Karpas-422 (cell line): ENCODE measurements around the gene CEP170B. TPM values are rescaled to one million over a fixed set of nuclear protein-coding genes. Genes with fewer than 3 reads are reported as not detected.

ENCODE experiments used
- DNase-seq: peaks from one replicate; pipeline ENCODE4 v3.0.0-alpha.2; 2015
- H2AFZ ChIP-seq: fragments of 200-600 bp; sonication (generic); 2 replicates; pipeline ENCODE4 v1.6.1; 2014; ENCODE audit warnings: antibody characterized with exemption, low read length, mixed read lengths
- H3K27ac ChIP-seq: fragments of 200-600 bp; sonication (generic); 2 replicates; pipeline ENCODE4 v1.5.1; 2014; ENCODE audit warnings: mild to moderate bottlenecking, low read length, moderate library complexity
- H3K27me3 ChIP-seq: fragments of 200-600 bp; sonication (generic); 2 replicates; pipeline ENCODE4 v1.6.1; 2014; ENCODE audit warnings: low read length, mixed read lengths
- H3K36me3 ChIP-seq: fragments of 200-600 bp; sonication (generic); 2 replicates; pipeline ENCODE4 v1.6.1; 2014; ENCODE audit warnings: low read length, mixed read lengths; ENCODE audit not compliant: insufficient read depth
- H3K4me1 ChIP-seq: fragments of 200-600 bp; sonication (generic); 2 replicates; pipeline ENCODE4 v1.6.1; 2014; ENCODE audit warnings: mild to moderate bottlenecking, low read length, mixed read lengths
- H3K4me2 ChIP-seq: fragments of 200-600 bp; sonication (generic); 2 replicates; pipeline ENCODE4 v1.6.1; 2014; ENCODE audit warnings: low read length, low read depth, mild to moderate bottlenecking; ENCODE audit not compliant: poor library complexity, severe bottlenecking
- H3K4me3 ChIP-seq: fragments of 200-600 bp; sonication (generic); 2 replicates; pipeline ENCODE4 v1.5.1; 2014; ENCODE audit warnings: mild to moderate bottlenecking, antibody characterized with exemption, low read length, mixed read lengths
- H3K79me2 ChIP-seq: fragments of 200-600 bp; sonication (generic); 2 replicates; pipeline ENCODE4 v1.6.1; 2014; ENCODE audit warnings: mild to moderate bottlenecking, low read length, mixed read lengths
- H3K9ac ChIP-seq: fragments of 200-600 bp; sonication (generic); 2 replicates; pipeline ENCODE4 v1.6.0; 2014; ENCODE audit warnings: low read length
- H3K9me2 ChIP-seq: fragments of 200-600 bp; sonication (generic), shearing (Covaris generic); replicated peaks from 2 replicates; pipeline ENCODE4 v1.6.0; 2014; ENCODE audit warnings: mild to moderate bottlenecking, low read length, moderate library complexity; ENCODE audit not compliant: insufficient read depth
- H3K9me3 ChIP-seq: fragments of 300-700, 200-600 bp; sonication (generic); 2 replicates; pipeline ENCODE4 v1.6.1; 2014; ENCODE audit warnings: low read length, mixed read lengths
- H4K20me1 ChIP-seq: fragments of 200-600 bp; sonication (generic); 2 replicates; pipeline ENCODE4 v1.6.1; 2014; ENCODE audit warnings: mild to moderate bottlenecking, antibody characterized with exemption, low read length, low read depth; ENCODE audit not compliant: insufficient read depth
- total RNA-seq: library from RNA; depleted of rRNA; stranded (reverse); fragments of >200 nt; shearing (Covaris generic); gene quantifications from 2 replicates; pipeline ENCODE4 v1.2.3, GENCODE V29; 2014; ENCODE audit warnings: low replicate concordance

CEP170B gene
- total RNA-seq, 1 experiment from 2014 or later = 0.56 TPM

- no peaks in the 10 kb centered on the region for H3K36me3 ChIP-seq
- no peaks in the 10 kb centered on the region for H3K9me2 ChIP-seq
- DNase-seq = no peak
- H3K4me2 ChIP-seq = no peak overlapping the region
- H3K4me3 ChIP-seq = no peak overlapping the region
- no peaks in the 10 kb centered on the region for H3K9me3 ChIP-seq
- H3K27me3 ChIP-seq = no peaks in the 10 kb centered on the region
- H3K79me2 ChIP-seq = no peaks in the 10 kb centered on the region
- H3K27ac ChIP-seq = no peak overlapping the region
- peaks cover 7% of the 10 kb centered on the region for H4K20me1 ChIP-seq
- peaks cover 2% of the 10 kb centered on the region; the same call in 1 of the 2 replicates for H3K4me1 ChIP-seq
- H2AFZ ChIP-seq = no peak overlapping the region
- no peak overlapping the region for H3K9ac ChIP-seq
Measured at GRCh38 chr14:104868060-104868740, 3.1 kb downstream of the CEP170B start.

DNA sequence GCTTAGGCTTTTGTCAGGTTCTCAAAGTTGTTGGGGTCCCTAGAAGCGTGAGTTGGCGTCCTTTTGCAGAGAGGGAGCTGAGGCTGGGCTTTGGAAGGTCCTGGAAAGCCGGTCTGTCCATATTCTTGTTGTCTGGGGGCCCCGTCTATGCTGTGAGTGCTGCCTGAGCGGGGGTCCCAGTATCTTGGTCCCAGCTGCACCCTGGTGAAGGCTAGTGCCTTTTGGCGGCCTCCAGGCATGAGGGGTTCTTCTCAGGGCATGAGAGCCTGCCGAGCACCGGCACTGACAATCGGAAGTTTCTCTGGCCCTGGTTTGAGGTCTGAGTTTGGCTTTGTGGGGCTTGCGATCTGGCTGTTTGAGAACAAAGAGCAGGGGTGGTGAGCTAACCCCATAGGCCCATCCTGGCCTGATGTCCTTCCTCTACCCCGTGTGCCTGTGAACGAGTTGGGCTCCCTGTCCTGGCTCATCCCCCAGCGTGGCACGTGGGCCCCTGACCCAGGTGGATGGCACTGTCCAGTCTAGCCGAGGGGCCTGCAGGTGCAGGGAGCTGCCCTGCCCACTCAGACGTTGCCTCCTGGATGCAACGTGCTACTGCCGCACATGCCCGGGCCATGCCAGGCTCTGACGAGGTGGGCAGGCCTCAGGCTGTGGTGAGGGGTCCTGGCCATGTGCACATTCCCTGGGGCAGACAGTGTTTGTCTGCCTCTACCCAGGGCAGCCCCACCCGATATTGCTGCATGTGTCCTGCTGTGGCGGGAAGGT is 3.9 kb downstream of the CEP170B start:
- H3K27ac ChIP-seq = no peak overlapping the region
- peaks cover 2% of the 10 kb centered on the region; the same call in 1 of the 2 replicates for H3K4me1 ChIP-seq
- H3K79me2 ChIP-seq = no peaks in the 10 kb centered on the region
- no peak overlapping the region for H2AFZ ChIP-seq
- H3K9me3 ChIP-seq = no peaks in the 10 kb centered on the region
- no peak overlapping the region for H3K9ac ChIP-seq
- H3K36me3 ChIP-seq = no peaks in the 10 kb centered on the region
- H3K27me3 ChIP-seq = no peaks in the 10 kb centered on the region
- no peaks in the 10 kb centered on the region for H3K9me2 ChIP-seq
- peaks cover 10% of the 10 kb centered on the region for H4K20me1 ChIP-seq
- H3K4me3 ChIP-seq = no peak overlapping the region
- no peak overlapping the region for H3K4me2 ChIP-seq
- DNase-seq = no peak

- Histone ChIP-seq H3K4me1 (peaks cover under 1% of the 10 kb centered on the region; the same call in 1 of the 2 replicates), H3K79me2 (no peaks in the 10 kb centered on the region), H3K27ac (no peak overlapping the region), H2AFZ (no peak overlapping the region), H3K4me2 (no peak overlapping the region), H3K4me3 (no peak overlapping the region), H3K9me3 (no peaks in the 10 kb centered on the region), H3K9ac (no peak overlapping the region), H3K36me3 (no peaks in the 10 kb centered on the region), H3K9me2 (no peaks in the 10 kb centered on the region), H3K27me3 (no peaks in the 10 kb centered on the region), H4K20me1 (peaks cover 11% of the 10 kb centered on the region)
- no peak for DNase-seq
Measured at GRCh38 chr14:104869669-104870367, 4.8 kb downstream of the CEP170B start.

- no peak overlapping the region for H3K27ac ChIP-seq
- H3K79me2 ChIP-seq = no peaks in the 10 kb centered on the region
- no peaks in the 10 kb centered on the region for H3K9me3 ChIP-seq
- no peaks in the 10 kb centered on the region for H3K9me2 ChIP-seq
- peaks cover 14% of the 10 kb centered on the region for H4K20me1 ChIP-seq
- H3K36me3 ChIP-seq = no peaks in the 10 kb centered on the region
- no peak overlapping the region for H3K4me2 ChIP-seq
- no peak overlapping the region for H3K9ac ChIP-seq
- H3K4me1 ChIP-seq = no peaks in the 10 kb centered on the region
- no peak overlapping the region for H3K4me3 ChIP-seq
- H2AFZ ChIP-seq = no peak overlapping the region
- no peaks in the 10 kb centered on the region for H3K27me3 ChIP-seq
- DNase-seq = peak; percentile 80
Measured at GRCh38 chr14:104870368-104871144, 5.5 kb downstream of the CEP170B start.

- Histone ChIP-seq H3K9me2 (no peaks in the 10 kb centered on the region), H2AFZ (no peak overlapping the region), H3K4me1 (no peaks in the 10 kb centered on the region), H3K27me3 (no peaks in the 10 kb centered on the region), H3K4me2 (no peak overlapping the region), H3K27ac (no peak overlapping the region), H4K20me1 (peaks cover 17% of the 10 kb centered on the region), H3K9ac (no peak overlapping the region), H3K79me2 (no peaks in the 10 kb centered on the region), H3K9me3 (no peaks in the 10 kb centered on the region; the same call in 1 of the 2 replicates), H3K36me3 (no peaks in the 10 kb centered on the region), H3K4me3 (no peak overlapping the region)
- DNase-seq = no peak
Measured at GRCh38 chr14:104871145-104871655, 6.1 kb downstream of the CEP170B start.

DNA sequence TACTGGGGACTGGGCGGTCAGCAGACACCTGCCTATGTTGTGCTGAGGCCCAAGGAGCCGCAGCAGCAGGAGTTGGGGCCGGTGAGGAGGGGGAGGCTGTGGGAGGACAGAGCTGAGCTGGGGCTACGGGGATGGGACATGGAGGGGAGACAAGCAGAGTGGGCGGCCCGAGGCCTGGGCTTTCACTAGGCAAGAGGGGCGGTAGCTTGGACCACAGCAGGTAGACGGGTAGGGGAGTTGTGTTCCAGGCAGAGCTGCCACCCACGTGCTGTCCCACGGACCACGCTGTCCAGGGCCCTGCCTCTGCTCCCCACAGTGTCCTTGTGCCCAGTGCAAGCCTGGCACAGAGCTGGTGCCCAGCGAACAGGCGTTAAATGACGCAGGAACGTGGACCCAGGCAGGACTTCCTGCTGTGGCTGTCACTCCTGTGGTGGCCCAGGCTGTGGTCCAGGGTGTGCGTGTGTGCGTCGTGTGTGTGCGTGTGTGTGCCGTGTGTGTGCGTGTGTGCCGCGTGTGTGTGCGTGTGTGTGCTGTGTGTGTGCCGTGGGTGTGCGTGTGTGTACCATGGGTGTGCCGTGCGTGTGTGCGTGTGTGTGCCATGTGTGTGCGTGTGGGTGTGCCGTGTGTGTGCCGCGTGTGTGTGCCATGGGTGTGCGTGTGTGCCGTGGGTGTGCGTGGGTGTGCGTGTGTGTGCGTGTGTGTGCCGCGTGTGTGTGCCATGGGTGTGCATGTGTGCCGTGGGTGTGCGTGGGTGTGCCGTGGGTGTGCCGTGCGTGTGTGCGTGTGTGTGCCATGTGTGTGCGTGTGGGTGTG is 6.8 kb downstream of the CEP170B start:
- H3K79me2 ChIP-seq = no peaks in the 10 kb centered on the region
- H3K9ac ChIP-seq = no peak overlapping the region
- H4K20me1 ChIP-seq = peaks cover 21% of the 10 kb centered on the region
- no peak for DNase-seq
- no peaks in the 10 kb centered on the region; the same call in 1 of the 2 replicates for H3K9me3 ChIP-seq
- H3K9me2 ChIP-seq = no peaks in the 10 kb centered on the region
- no peak overlapping the region for H3K4me2 ChIP-seq
- no peak overlapping the region for H3K4me3 ChIP-seq
- H3K4me1 ChIP-seq = no peaks in the 10 kb centered on the region
- H2AFZ ChIP-seq = no peak overlapping the region
- H3K36me3 ChIP-seq = no peaks in the 10 kb centered on the region
- no peak overlapping the region for H3K27ac ChIP-seq
- H3K27me3 ChIP-seq = no peaks in the 10 kb centered on the region
